Keratinocyte (primary cell): ENCODE results near the gene DACT2. TPM values are rescaled to one million over a fixed set of nuclear protein-coding genes. Genes with fewer than 3 reads are reported as not detected.
"Not testable (repeated sequence)": the region's sequence is repeated elsewhere in the genome, so short reads cannot be mapped to it uniquely, and the experiment has no call there.

Source experiments
- DNase-seq: peaks from one replicate; pipeline ENCODE4 v3.0.0-alpha.2; 2011; ENCODE audit warnings: low read depth, missing footprints, low spot score
- FAIRE-seq: peaks from 2 replicates; lab custom pipeline; 2011; peaks lifted over from hg19 to GRCh38; lab: Jason Lieb, UNC
- H2AFZ ChIP-seq: 2 replicates; pipeline ENCODE4 v1.6.0; 2012; ENCODE audit warnings: low read length, control low read depth, inconsistent platforms; ENCODE audit not compliant: control insufficient read depth
- H3K27ac ChIP-seq: 2 replicates; pipeline ENCODE4 v1.5.1; 2011; ENCODE audit warnings: low read length; ENCODE audit not compliant: control insufficient read depth, insufficient read depth
- H3K27me3 ChIP-seq: 3 replicates; pipeline ENCODE4 v1.6.0; 2011; ENCODE audit warnings: low read length; ENCODE audit not compliant: control insufficient read depth, insufficient read depth; ENCODE audit errors: extremely low read depth
- H3K36me3 ChIP-seq, 2 experiments: 2 replicates in 1 of 2; 3 replicates in 1 of 2; pipeline ENCODE4 v1.5.1; 2011; ENCODE audit warnings: low read length in 2 of 2, mild to moderate bottlenecking in 1 of 2; ENCODE audit not compliant: control insufficient read depth in 2 of 2, insufficient read depth in 2 of 2; ENCODE audit errors: extremely low read depth in 1 of 2
- H3K4me1 ChIP-seq: 3 replicates; pipeline ENCODE4 v1.5.1; 2011; ENCODE audit warnings: low read length; ENCODE audit not compliant: control insufficient read depth, insufficient read depth; ENCODE audit errors: extremely low read depth
- H3K4me2 ChIP-seq: 3 replicates; pipeline ENCODE4 v1.6.0; 2011; ENCODE audit warnings: low read depth, low read length; ENCODE audit not compliant: control insufficient read depth, insufficient read depth; ENCODE audit errors: extremely low read depth
- H3K4me3 ChIP-seq, 3 experiments: fragments of 200-600 bp in 1 of 3; sonication (generic) in 1 of 3; 2 replicates in 2 of 3; 3 replicates in 1 of 3; pipeline ENCODE4 v1.5.1; 2011 to 2016; ENCODE audit warnings: low read length in 3 of 3, mild to moderate bottlenecking in 3 of 3, control low read depth in 2 of 3, inconsistent platforms in 1 of 3, low read depth in 1 of 3, mixed read lengths in 1 of 3, mixed run types in 1 of 3, moderate library complexity in 1 of 3; ENCODE audit not compliant: control insufficient read depth in 2 of 3, insufficient read depth in 2 of 3; ENCODE audit errors: extremely low read depth in 1 of 3
- H3K79me2 ChIP-seq: 2 replicates; pipeline ENCODE4 v1.6.0; 2012; ENCODE audit warnings: low read length; ENCODE audit not compliant: control insufficient read depth, insufficient read depth
- H3K9ac ChIP-seq: 3 replicates; pipeline ENCODE4 v1.6.0; 2011; ENCODE audit warnings: low read length; ENCODE audit not compliant: control insufficient read depth, insufficient read depth; ENCODE audit errors: extremely low read depth
- H3K9me1 ChIP-seq: 3 replicates; pipeline ENCODE4 v1.6.0; 2011; ENCODE audit warnings: low read length; ENCODE audit not compliant: control insufficient read depth, insufficient read depth; ENCODE audit errors: extremely low read depth
- H3K9me3 ChIP-seq: 2 replicates; pipeline ENCODE4 v1.5.1; 2012; ENCODE audit warnings: low read depth, low read length; ENCODE audit not compliant: control insufficient read depth
- H4K20me1 ChIP-seq: 3 replicates; pipeline ENCODE4 v1.6.0; 2011; ENCODE audit warnings: low read length; ENCODE audit not compliant: control insufficient read depth, insufficient read depth; ENCODE audit errors: extremely low read depth
- EZH2 ChIP-seq: IDR thresholded peaks from one replicate; pipeline ENCODE4 v1.6.1; 2012; ENCODE audit warnings: inconsistent platforms, mild to moderate bottlenecking, low read length, moderate library complexity
- dilution Hi-C: fragments of 300-500 bp; cut with MboI; formaldehyde crosslinking; loops from one replicate; pipeline ENCODE4 v1.7.0; 2020; ENCODE audit warnings: low sequenced_read_pairs; ENCODE audit not compliant: extremely low pct_ligation_motif_present
- polyA plus RNA-seq, 5 experiments: library from polyadenylated mRNA; depleted of rRNA in 3 of 5; stranded (reverse) in 3 of 5; stranded (forward) in 1 of 5; unstranded in 1 of 5; fragments of >200 nt; gene quantifications; 1 replicate in 1 of 5; 2 replicates in 3 of 5; 3 replicates in 1 of 5; pipeline versions ENCODE4 v1.2.1 to v1.2.3, GENCODE V29; 2011 to 2012; ENCODE audit warnings: missing spikeins in 2 of 5, low read depth in 1 of 5, low replicate concordance in 1 of 5
- TF ChIP-seq, protein P1 (sequence below), 3 experiments: IDR thresholded peaks in 1 of 3; conservative IDR thresholded peaks in 1 of 3; optimal IDR thresholded peaks in 1 of 3; 2 replicates in 2 of 3; 3 replicates in 1 of 3; pipeline versions ENCODE3 to v1.5.1; 2011; ENCODE audit warnings: low read length in 3 of 3, mild to moderate bottlenecking in 3 of 3, moderate library complexity in 2 of 3, control low read depth in 1 of 3, inconsistent platforms in 1 of 3; ENCODE audit not compliant: insufficient read depth in 2 of 3; ENCODE audit errors: extremely low read depth in 1 of 3

DACT2 gene
- polyA plus RNA-seq, 1 donor (not counting 4 experiments of a cell fraction or from before 2014, with no cell fraction given) = 0.09 TPM

DNA sequence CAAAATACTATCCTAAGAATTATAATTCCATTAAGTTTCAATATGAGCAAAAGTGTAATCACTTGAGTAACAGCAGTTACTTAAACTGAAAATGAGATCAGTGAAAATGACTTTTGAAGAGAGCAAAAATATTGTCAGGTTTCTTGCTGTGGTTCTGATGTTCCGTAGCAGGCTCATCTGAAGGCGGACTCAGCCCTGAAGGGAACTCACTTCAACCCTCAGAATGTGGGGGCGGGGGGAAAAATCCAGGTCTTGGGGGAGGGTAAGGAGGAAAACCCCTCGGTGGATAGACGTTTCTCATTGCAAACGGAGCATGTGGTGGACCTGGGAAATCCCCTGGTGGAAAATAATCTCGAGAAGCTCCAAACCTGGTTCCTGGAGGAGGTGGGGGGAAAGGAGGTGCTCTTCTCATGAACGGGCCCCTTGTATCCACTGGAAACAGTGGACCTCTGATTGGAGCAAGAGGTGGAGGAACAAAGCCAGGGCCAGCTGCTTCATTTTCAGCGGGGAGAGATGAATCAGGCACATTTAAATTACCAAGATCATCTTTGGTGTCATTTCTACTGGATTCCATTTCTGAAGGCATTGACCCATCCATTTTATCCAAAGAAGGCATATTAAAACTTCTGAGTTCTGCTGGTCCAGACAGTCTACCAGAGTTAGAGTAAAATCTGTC lies 32.7 kb downstream of the DACT2 start:
- DNase-seq, H3K9ac ChIP-seq, H3K4me1 ChIP-seq, H4K20me1 ChIP-seq, H3K36me3 ChIP-seq, H3K27ac ChIP-seq, dilution Hi-C loops, H3K9me1 ChIP-seq, H3K9me3 ChIP-seq, FAIRE-seq, H3K79me2 ChIP-seq, H3K27me3 ChIP-seq, H3K4me3 ChIP-seq, H3K4me2 ChIP-seq, H2AFZ ChIP-seq: not testable (repeated sequence)

DNA sequence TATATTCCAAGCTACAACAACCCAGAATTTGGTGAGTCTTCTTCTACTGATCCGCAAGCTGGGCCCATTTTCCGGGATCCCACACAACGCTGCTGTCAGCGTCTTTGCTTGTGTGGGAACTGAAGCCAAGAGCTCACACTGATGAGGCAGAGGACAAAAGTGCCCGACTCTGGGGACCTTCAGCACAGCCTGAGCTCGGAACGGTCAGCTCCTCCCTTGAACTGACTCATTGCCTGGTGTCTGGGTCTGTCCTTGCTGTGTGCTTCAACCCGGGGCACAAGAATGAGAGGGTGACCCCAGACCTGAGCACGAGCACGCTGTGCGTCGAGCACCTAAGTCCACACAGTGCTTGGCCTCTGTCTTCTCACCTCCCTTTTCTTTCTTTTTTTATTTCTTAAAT lies 33.5 kb downstream of the DACT2 start:
- FAIRE-seq (no peak), DNase-seq (no peak)
- no peak overlapping the region for H3K27ac ChIP-seq
- no peak overlapping the region for H3K4me2 ChIP-seq
- no peak overlapping the region for H2AFZ ChIP-seq
- H3K9ac ChIP-seq = no peak overlapping the region
- H3K27me3 ChIP-seq = no peaks in the 10 kb centered on the region
- dilution Hi-C loops = no loop called here
- no peaks in the 10 kb centered on the region for H3K9me3 ChIP-seq
- H3K79me2 ChIP-seq = no peaks in the 10 kb centered on the region
- no peaks in the 10 kb centered on the region for H3K9me1 ChIP-seq
- H4K20me1 ChIP-seq = no peaks in the 10 kb centered on the region
- H3K36me3 ChIP-seq = no peaks in the 10 kb centered on the region
- no peak for TF ChIP-seq EZH2
- TF ChIP-seq, protein P1, sequence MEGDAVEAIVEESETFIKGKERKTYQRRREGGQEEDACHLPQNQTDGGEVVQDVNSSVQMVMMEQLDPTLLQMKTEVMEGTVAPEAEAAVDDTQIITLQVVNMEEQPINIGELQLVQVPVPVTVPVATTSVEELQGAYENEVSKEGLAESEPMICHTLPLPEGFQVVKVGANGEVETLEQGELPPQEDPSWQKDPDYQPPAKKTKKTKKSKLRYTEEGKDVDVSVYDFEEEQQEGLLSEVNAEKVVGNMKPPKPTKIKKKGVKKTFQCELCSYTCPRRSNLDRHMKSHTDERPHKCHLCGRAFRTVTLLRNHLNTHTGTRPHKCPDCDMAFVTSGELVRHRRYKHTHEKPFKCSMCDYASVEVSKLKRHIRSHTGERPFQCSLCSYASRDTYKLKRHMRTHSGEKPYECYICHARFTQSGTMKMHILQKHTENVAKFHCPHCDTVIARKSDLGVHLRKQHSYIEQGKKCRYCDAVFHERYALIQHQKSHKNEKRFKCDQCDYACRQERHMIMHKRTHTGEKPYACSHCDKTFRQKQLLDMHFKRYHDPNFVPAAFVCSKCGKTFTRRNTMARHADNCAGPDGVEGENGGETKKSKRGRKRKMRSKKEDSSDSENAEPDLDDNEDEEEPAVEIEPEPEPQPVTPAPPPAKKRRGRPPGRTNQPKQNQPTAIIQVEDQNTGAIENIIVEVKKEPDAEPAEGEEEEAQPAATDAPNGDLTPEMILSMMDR (optimal IDR thresholded peaks at IDR 0.05 in 1 of 3, IDR thresholded peaks at IDR 0.05 in 1 of 3, conservative IDR thresholded peaks at IDR 0.05 in 1 of 3; ENCODE audit: extremely low read depth in 1 of 3, insufficient read depth in 2 of 3, low read length in 3 of 3) = no peak
- H3K4me3 ChIP-seq = no peak overlapping the region
- peaks cover 5% of the 10 kb centered on the region for H3K4me1 ChIP-seq

DNA sequence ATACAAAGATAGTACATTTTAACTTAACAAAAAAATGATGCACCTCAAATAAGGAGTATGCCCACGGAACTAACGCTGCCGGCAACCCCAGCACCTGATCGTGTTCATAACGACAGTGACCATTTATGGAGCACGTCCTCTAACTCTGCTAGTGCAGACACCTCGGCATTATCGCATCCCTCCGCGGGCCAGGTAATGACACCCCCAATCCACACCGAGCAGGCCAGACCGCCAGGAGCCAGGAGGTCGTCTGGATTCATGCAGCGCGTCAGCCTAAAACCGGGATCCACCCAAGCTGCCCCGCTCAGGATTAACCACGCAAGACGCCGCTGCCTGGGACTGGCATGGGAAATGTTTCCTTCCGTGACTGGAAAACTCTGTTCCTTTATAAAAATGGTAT lies 34.1 kb downstream of the DACT2 start:
- no peak for DNase-seq
- Histone ChIP-seq H3K4me3 (no peak overlapping the region), H3K27me3 (no peaks in the 10 kb centered on the region), H3K4me1 (peaks cover 5% of the 10 kb centered on the region), H3K9me3 (no peaks in the 10 kb centered on the region), H3K4me2 (no peak overlapping the region), H3K9ac (no peak overlapping the region), H3K27ac (no peak overlapping the region), H2AFZ (no peak overlapping the region), H4K20me1 (no peaks in the 10 kb centered on the region), H3K79me2 (no peaks in the 10 kb centered on the region), H3K9me1 (no peaks in the 10 kb centered on the region), H3K36me3 (no peaks in the 10 kb centered on the region)
- no peak for FAIRE-seq
- dilution Hi-C loops = no loop called here
- TF ChIP-seq, protein P1 (optimal IDR thresholded peaks at IDR 0.05 in 1 of 3, IDR thresholded peaks at IDR 0.05 in 1 of 3, conservative IDR thresholded peaks at IDR 0.05 in 1 of 3; ENCODE audit: extremely low read depth in 1 of 3, insufficient read depth in 2 of 3, low read length in 3 of 3) = no peak
- TF ChIP-seq EZH2 = no peak
